Tibial artery (tissue), 4 donors: ENCODE results near the gene LRAT.

ENCODE experiments used
- DNase-seq, 2 donors: peaks; one replicate each; pipeline ENCODE4 v3.0.0-alpha.2; 2019
- H3K27ac ChIP-seq, 2 donors: fragments of 200-600 bp; sonication (generic) in 1 of 2; 1 replicate in 1 of 2; 2 replicates in 1 of 2; pipeline ENCODE4 v1.5.1; 2018 to 2019; ENCODE audit warnings: mild to moderate bottlenecking in 1 of 2
- H3K27me3 ChIP-seq, 2 donors: fragments of 200-600 bp; sonication (generic) in 1 of 2; one replicate each; pipeline versions ENCODE4 v1.5.1 to v1.6.0; 2016 to 2019
- H3K36me3 ChIP-seq, 3 donors: fragments of 200-600 bp; sonication (generic) in 2 of 3; one replicate each; pipeline ENCODE4 v1.5.1; 2016 to 2019; ENCODE audit warnings: mild to moderate bottlenecking in 2 of 3
- H3K4me1 ChIP-seq, 4 donors: fragments of 200-600 bp; sonication (generic) in 2 of 4; 1 replicate in 3 of 4; 2 replicates in 1 of 4; pipeline ENCODE4 v1.5.1; 2016 to 2019
- H3K4me3 ChIP-seq, 2 donors: fragments of 200-600 bp; sonication (generic) in 1 of 2; 1 replicate in 1 of 2; 2 replicates in 1 of 2; pipeline ENCODE4 v1.5.1; 2018 to 2019; ENCODE audit warnings: mild to moderate bottlenecking in 2 of 2
- H3K9me3 ChIP-seq, 3 donors: fragments of 200-600 bp; sonication (generic) in 1 of 3; one replicate each; pipeline ENCODE4 v1.5.1; 2016 to 2019
- intact Hi-C: fragments of 100-400 bp; cut with DNase I; formaldehyde crosslinking; loops from one replicate; pipeline ENCODE4 v1.15.0; 2023; ENCODE audit warnings: low total_unique reads
- TF ChIP-seq, protein P1 (sequence below), 2 experiments: fragments of 200-600 bp in 1 of 2; fragments of 450-650 bp in 1 of 2; IDR thresholded peaks; one replicate each; pipeline ENCODE4 v1.5.1; 2017 to 2019; ENCODE audit warnings: antibody characterized with exemption in 2 of 2, mild to moderate bottlenecking in 1 of 2, moderate library complexity in 1 of 2

The LRAT gene

DNA sequence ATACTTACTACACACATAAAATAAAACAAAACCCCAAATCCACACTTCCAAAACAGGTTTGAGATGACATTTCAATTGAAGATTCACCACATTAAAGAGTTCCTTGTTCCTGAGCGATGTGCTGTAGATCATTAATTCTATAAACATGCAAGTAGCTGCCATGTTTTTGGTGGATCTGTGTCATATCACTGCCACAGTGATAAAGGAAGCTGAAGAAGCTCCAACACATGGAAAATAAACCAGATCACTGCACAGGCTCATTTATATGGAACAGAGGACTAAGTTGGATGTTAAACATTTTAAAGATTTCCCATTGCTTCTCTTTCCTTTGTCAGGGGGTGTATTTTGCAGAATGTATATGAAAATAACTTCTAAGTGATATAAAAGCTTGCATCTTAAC lies 34.5 kb downstream of the LRAT start:
- Histone ChIP-seq H3K36me3 (no peaks in the 10 kb centered on the region), H3K4me3 (no peak overlapping the region), H3K27ac (no peak overlapping the region), H3K9me3 (no peaks in the 10 kb centered on the region), H3K4me1 (no peaks in the 10 kb centered on the region), H3K27me3 (peaks cover 0 to 13% of the 10 kb centered on the region in 2 donors)
- intact Hi-C loops = no loop called here
- TF ChIP-seq, protein P1, sequence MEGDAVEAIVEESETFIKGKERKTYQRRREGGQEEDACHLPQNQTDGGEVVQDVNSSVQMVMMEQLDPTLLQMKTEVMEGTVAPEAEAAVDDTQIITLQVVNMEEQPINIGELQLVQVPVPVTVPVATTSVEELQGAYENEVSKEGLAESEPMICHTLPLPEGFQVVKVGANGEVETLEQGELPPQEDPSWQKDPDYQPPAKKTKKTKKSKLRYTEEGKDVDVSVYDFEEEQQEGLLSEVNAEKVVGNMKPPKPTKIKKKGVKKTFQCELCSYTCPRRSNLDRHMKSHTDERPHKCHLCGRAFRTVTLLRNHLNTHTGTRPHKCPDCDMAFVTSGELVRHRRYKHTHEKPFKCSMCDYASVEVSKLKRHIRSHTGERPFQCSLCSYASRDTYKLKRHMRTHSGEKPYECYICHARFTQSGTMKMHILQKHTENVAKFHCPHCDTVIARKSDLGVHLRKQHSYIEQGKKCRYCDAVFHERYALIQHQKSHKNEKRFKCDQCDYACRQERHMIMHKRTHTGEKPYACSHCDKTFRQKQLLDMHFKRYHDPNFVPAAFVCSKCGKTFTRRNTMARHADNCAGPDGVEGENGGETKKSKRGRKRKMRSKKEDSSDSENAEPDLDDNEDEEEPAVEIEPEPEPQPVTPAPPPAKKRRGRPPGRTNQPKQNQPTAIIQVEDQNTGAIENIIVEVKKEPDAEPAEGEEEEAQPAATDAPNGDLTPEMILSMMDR (IDR thresholded peaks at IDR 0.05) = no peak
- no peak for DNase-seq

- no peaks in the 10 kb centered on the region for H3K36me3 ChIP-seq
- H3K4me1 ChIP-seq = no peaks in the 10 kb centered on the region
- TF ChIP-seq, protein P1 (IDR thresholded peaks at IDR 0.05) = peak; percentile 23 to 34
- H3K27ac ChIP-seq = no peak overlapping the region
- H3K9me3 ChIP-seq = no peaks in the 10 kb centered on the region
- H3K27me3 ChIP-seq = peaks cover 0 to 13% of the 10 kb centered on the region in 2 donors
- intact Hi-C loops = no loop called here
- no peak for DNase-seq
- no peak overlapping the region for H3K4me3 ChIP-seq
These were observed 35.7 kb downstream of the LRAT start for GRCh38 chr4:154779362-154779947.

DNA sequence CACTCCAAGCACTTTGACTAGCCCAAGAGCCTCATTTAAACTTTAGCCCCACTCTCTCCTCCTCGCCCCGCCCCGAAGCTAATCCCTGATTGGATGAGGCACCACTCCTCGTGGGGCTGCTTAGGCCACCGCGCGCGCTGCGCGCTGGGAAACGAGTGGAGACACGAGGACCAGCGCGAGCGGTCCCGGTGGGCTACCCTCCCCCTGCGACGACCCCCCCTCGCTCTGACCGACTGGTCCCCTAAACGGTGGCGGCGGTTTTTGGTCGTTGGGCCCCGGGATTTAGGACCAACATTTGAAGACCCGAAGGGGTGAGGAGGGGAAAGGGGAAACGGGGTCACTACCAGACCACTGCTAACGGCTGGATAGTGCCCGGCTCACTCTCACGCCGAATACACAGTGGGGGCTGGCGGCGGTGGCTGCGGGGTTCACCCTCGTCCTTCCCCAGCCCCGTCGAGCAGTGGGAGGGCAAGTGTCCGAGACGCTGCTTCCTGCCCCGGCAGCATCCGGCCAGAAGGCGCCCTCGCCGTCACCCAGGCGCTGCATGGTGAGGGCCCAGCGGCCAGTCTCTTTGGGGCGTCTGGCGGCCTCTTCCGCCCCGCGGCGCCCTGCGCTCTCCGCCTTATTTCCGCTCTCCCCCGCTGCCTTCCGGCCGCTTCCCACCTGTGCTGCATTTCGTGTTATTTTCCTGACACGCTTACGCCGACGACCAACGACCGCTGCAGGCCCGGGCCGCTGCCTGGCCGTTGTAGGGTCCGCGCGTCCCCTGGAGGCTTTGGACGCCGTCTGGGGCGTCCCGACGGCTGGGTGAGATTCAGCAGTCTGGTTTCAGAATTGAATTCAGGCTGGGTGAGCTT lies 37.6 kb downstream of the LRAT start, which contains the start of gene RBM46:
TSS of gene RBM46 (plus strand) at position 147 of the 857 bp plus-strand sequence. CDS start 15,481 bp downstream, outside the sequence.
- Histone ChIP-seq H3K27ac (no peak within 1 kb of the TSS), H3K4me1 (no peaks in the 10 kb centered on the region), H3K4me3 (no peak within 1 kb of the TSS), H3K9me3 (no peaks in the 10 kb centered on the region), H3K27me3 (peaks cover 0 to 13% of the 10 kb centered on the region in 2 donors), H3K36me3 (no peaks in the 10 kb centered on the region)
- no peak for DNase-seq
- intact Hi-C loops = no loop called here
- TF ChIP-seq, protein P1 (IDR thresholded peaks at IDR 0.05) = no peak

DNA sequence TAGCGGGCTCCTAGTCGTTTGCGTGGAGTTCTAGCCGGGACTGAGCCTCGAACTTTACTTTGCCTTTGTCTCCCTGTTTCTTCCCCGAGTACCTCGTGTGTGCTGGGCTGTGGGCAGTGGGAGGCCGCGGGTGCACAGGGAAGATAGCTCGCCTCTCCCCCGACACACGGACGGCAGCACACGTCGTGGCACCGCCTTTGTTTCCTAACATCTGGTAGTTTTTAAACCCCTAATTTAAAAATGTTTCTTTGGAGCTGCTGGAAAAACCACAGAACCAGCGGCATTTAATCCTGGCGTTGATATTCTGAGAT lies 38.1 kb downstream of the LRAT start:
- no peaks in the 10 kb centered on the region for H3K36me3 ChIP-seq
- intact Hi-C loops = no loop called here
- H3K4me1 ChIP-seq = no peaks in the 10 kb centered on the region
- TF ChIP-seq, protein P1 (IDR thresholded peaks at IDR 0.05) = no peak
- H3K27me3 ChIP-seq = peaks cover 0 to 13% of the 10 kb centered on the region in 2 donors
- no peak for DNase-seq
- H3K4me3 ChIP-seq = no peak overlapping the region
- no peaks in the 10 kb centered on the region for H3K9me3 ChIP-seq
- no peak overlapping the region for H3K27ac ChIP-seq
